Measurements from ENCODE around the gene NCAPD2.

DNA sequence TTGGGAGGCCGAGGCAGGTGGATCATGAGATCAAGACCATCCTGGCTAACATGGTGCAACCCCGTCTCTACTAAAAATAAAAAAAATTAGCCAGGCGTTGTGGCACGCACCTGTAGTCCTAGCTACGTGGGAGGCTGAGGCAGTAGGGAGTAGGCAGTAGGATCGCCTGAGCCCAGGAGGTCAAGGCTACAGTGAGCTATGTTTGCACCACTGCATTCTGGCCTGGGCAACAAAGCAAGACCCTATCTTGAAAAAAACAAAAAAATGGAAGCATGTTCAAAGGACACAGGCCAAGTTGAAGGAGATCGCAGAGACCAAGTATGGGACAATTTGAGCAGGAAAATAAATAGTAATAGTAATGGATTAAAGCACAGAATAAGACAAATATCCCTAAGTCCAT lies 14.2 kb downstream of the NCAPD2 start:
- TF ChIP-seq, protein P1, sequence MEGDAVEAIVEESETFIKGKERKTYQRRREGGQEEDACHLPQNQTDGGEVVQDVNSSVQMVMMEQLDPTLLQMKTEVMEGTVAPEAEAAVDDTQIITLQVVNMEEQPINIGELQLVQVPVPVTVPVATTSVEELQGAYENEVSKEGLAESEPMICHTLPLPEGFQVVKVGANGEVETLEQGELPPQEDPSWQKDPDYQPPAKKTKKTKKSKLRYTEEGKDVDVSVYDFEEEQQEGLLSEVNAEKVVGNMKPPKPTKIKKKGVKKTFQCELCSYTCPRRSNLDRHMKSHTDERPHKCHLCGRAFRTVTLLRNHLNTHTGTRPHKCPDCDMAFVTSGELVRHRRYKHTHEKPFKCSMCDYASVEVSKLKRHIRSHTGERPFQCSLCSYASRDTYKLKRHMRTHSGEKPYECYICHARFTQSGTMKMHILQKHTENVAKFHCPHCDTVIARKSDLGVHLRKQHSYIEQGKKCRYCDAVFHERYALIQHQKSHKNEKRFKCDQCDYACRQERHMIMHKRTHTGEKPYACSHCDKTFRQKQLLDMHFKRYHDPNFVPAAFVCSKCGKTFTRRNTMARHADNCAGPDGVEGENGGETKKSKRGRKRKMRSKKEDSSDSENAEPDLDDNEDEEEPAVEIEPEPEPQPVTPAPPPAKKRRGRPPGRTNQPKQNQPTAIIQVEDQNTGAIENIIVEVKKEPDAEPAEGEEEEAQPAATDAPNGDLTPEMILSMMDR (conservative IDR thresholded peaks at IDR 0.05 in 1 of 2, IDR thresholded peaks at IDR 0.05 in 1 of 2; ENCODE audit: extremely low read depth in 1 of 2, insufficient read depth in 1 of 2, low read depth in 1 of 2, low read length in 2 of 2), result no peak
- TF ChIP-seq EZH2 (IDR thresholded peaks at IDR 0.05; ENCODE audit: borderline replicate concordance, low read length), result no peak

Measured in mammary epithelial cell (primary cell).